Esophagus mucosa (tissue), 1 donor: ENCODE data around the gene ADORA2A. TPM values are rescaled to one million over a fixed set of nuclear protein-coding genes. Genes with fewer than 3 reads are reported as not detected.

ENCODE experiments used
- ATAC-seq: fragments of 200-7000 bp; cut with Tn5 transposase; one replicate; pipeline ENCODE4 v1.9.1; 2020
- total RNA-seq: library from RNA; stranded (reverse); gene quantifications from one replicate; pipeline ENCODE4 v1.2.4, GENCODE V29; 2023
- donor health status: DM: yes; HTN: yes; CAD: no.

The ADORA2A gene
- total RNA-seq, 1 donor from 2014 or later: not detected

- ATAC-seq: no peak
Observed at GRCh38 chr22:24453853-24454252, 26.5 kb downstream of the ADORA2A start.

GRCh38 chr22:24455039-24455438, 27.6 kb downstream of the ADORA2A start:
- ATAC-seq: no peak

GRCh38 chr22:24455751-24456426, 28.5 kb downstream of the ADORA2A start:
- no peak for ATAC-seq

- ATAC-seq: no peak
Observed at GRCh38 chr22:24457894-24458420, 30.6 kb downstream of the ADORA2A start.

- no peak for ATAC-seq
Observed at GRCh38 chr22:24459911-24460310, 32.5 kb downstream of the ADORA2A start.

GRCh38 chr22:24460418-24461089, 33.2 kb downstream of the ADORA2A start:
- ATAC-seq: no peak

GRCh38 chr22:24463071-24463760, 35.8 kb downstream of the ADORA2A start:
- ATAC-seq: peak; percentile 88

- ATAC-seq: no peak
Observed at GRCh38 chr22:24465566-24465965, 38.2 kb downstream of the ADORA2A start.

- no peak for ATAC-seq
Observed at GRCh38 chr22:24465975-24466374, 38.6 kb downstream of the ADORA2A start.

GRCh38 chr22:24466716-24467328, 39.4 kb downstream of the ADORA2A start:
- ATAC-seq: no peak

- ATAC-seq: no peak
Observed at GRCh38 chr22:24467340-24467739, 39.9 kb downstream of the ADORA2A start.

GRCh38 chr22:24471570-24471969, 44.2 kb downstream of the ADORA2A start:
- no peak for ATAC-seq

- ATAC-seq: no peak
Observed at GRCh38 chr22:24473284-24473683, 45.9 kb downstream of the ADORA2A start.

GRCh38 chr22:24474221-24474620, 46.8 kb downstream of the ADORA2A start:
- ATAC-seq: no peak

- ATAC-seq: no peak
Observed at GRCh38 chr22:24474649-24475255, 47.4 kb downstream of the ADORA2A start.

- ATAC-seq: no peak
Observed at GRCh38 chr22:24481641-24482040, 54.2 kb downstream of the ADORA2A start.

- peak; percentile 74 for ATAC-seq
Observed at GRCh38 chr22:24482575-24482974, 55.2 kb downstream of the ADORA2A start.

GRCh38 chr22:24482998-24483397, 55.6 kb downstream of the ADORA2A start:
- no peak for ATAC-seq

- ATAC-seq: no peak
Observed at GRCh38 chr22:24483976-24484545, 56.7 kb downstream of the ADORA2A start.

GRCh38 chr22:24485170-24485569, 57.8 kb downstream of the ADORA2A start:
- ATAC-seq: no peak

GRCh38 chr22:24485608-24486007, 58.2 kb downstream of the ADORA2A start:
- ATAC-seq: no peak

GRCh38 chr22:24486501-24486921, 59.1 kb downstream of the ADORA2A start:
- ATAC-seq: peak; percentile 77
